ENCODE data around the gene ABCA4.
"Not testable (repeated sequence)": the region's sequence is repeated elsewhere in the genome, so short reads cannot be mapped to it uniquely, and the experiment has no call there.

The ABCA4 gene

GRCh38 chr1:94120991-94121390, at the start of gene ABCA4:
ABCA4 (minus strand) TSS chr1:94121148; CDS start chr1:94121045, 103 bp downstream.
- DNase-seq = no peak

GRCh38 chr1:94169126-94169525, 48.2 kb upstream of the ABCA4 start:
- DNase-seq = no peak

- DNase-seq = no peak
Observed at GRCh38 chr1:94165843-94166242, 44.9 kb upstream of the ABCA4 start.

GRCh38 chr1:94164885-94165284, 43.9 kb upstream of the ABCA4 start:
- DNase-seq = not testable (repeated sequence)

GRCh38 chr1:94164121-94164520, 43.2 kb upstream of the ABCA4 start:
- DNase-seq = not testable (repeated sequence)

GRCh38 chr1:94163249-94163648, 42.3 kb upstream of the ABCA4 start:
- DNase-seq = not testable (repeated sequence)

- DNase-seq = no peak
Observed at GRCh38 chr1:94160811-94161210, 39.9 kb upstream of the ABCA4 start.

- no peak for DNase-seq
Observed at GRCh38 chr1:94156096-94156625, 35.2 kb upstream of the ABCA4 start.

- no peak for DNase-seq
Observed at GRCh38 chr1:94154989-94155388, 34.0 kb upstream of the ABCA4 start.

- no peak for DNase-seq
Observed at GRCh38 chr1:94153133-94153532, 32.2 kb upstream of the ABCA4 start.

GRCh38 chr1:94149166-94149565, 28.2 kb upstream of the ABCA4 start:
- not testable (repeated sequence) for DNase-seq

- DNase-seq = no peak
Observed at GRCh38 chr1:94146273-94146672, 25.3 kb upstream of the ABCA4 start.

- no peak for DNase-seq
Observed at GRCh38 chr1:94144836-94145235, 23.9 kb upstream of the ABCA4 start.

- no peak for DNase-seq
Observed at GRCh38 chr1:94143809-94144176, 22.8 kb upstream of the ABCA4 start.

GRCh38 chr1:94143173-94143808, 22.3 kb upstream of the ABCA4 start:
- no peak for DNase-seq

GRCh38 chr1:94142583-94142982, 21.6 kb upstream of the ABCA4 start:
- DNase-seq = no peak

- DNase-seq = no peak
Observed at GRCh38 chr1:94142022-94142421, 21.1 kb upstream of the ABCA4 start.

GRCh38 chr1:94132111-94132510, 11.2 kb upstream of the ABCA4 start:
- no peak for DNase-seq

- no peak for DNase-seq
Observed at GRCh38 chr1:94130851-94131595, 10.1 kb upstream of the ABCA4 start.

- no peak for DNase-seq
Observed at GRCh38 chr1:94126651-94127050, 5.7 kb upstream of the ABCA4 start.

- DNase-seq = no peak
Observed at GRCh38 chr1:94125551-94126514, 4.9 kb upstream of the ABCA4 start.

- DNase-seq = no peak
Observed at GRCh38 chr1:94124538-94124937, 3.6 kb upstream of the ABCA4 start.

All from stimulated activated CD4-positive, alpha-beta T cell treated with anti-CD3 and anti-CD28 coated beads, Interleukin-4, amount 100 ng/mL, for 24 hours (primary cell).